H1 (cell line): ENCODE results near the gene PLA2G4D. TPM values are rescaled to one million over a fixed set of nuclear protein-coding genes. Genes with fewer than 3 reads are reported as not detected.

Experiments used
- CTCF ChIA-PET: fragments of 300-600 bp; sonication (Branson Sonifier 250); formaldehyde crosslinking; loops from one replicate; lab custom pipeline; 2021; ENCODE audit not compliant: partially characterized antibody; lab: Charles Lee
- POLR2A ChIA-PET: fragments of 300-600 bp; sonication (Branson Sonifier 250); formaldehyde crosslinking; loops from one replicate; lab custom pipeline; 2021; ENCODE audit warnings: inconsistent platforms; ENCODE audit not compliant: partially characterized antibody; lab: Charles Lee
- DNase-seq, 2 experiments: peaks; one replicate each; pipeline versions ENCODE4 v3.0.0 to v3.0.0-alpha.2; 2010 to 2022; ENCODE audit warnings: low spot score in 2 of 2, low read depth in 1 of 2, mixed read lengths in 1 of 2
- FAIRE-seq: peaks from 2 replicates; lab custom pipeline; 2011; peaks lifted over from hg19 to GRCh38; lab: Jason Lieb, UNC
- H2AFZ ChIP-seq: 2 replicates; pipeline ENCODE4 v1.8.1; 2012; ENCODE audit warnings: low read length, inconsistent platforms
- H2AK5ac ChIP-seq: 2 replicates; pipeline ENCODE4 v1.6.1; 2013; ENCODE audit warnings: low read depth, low read length
- H2BK120ac ChIP-seq: replicated peaks from 2 replicates; pipeline ENCODE3; 2013; ENCODE audit warnings: low read depth, low read length, inconsistent platforms
- H2BK12ac ChIP-seq: 2 replicates; pipeline ENCODE4 v1.6.1; 2013; ENCODE audit warnings: low read depth, low read length
- H2BK15ac ChIP-seq: 2 replicates; pipeline ENCODE4 v1.6.1; 2013; ENCODE audit warnings: low read length
- H2BK20ac ChIP-seq: 2 replicates; pipeline ENCODE4 v1.6.1; 2013; ENCODE audit warnings: low read length
- H2BK5ac ChIP-seq: 2 replicates; pipeline ENCODE4 v1.6.1; 2013; ENCODE audit warnings: low read depth, low read length
- H3K14ac ChIP-seq: 2 replicates; pipeline ENCODE4 v1.6.1; 2013; ENCODE audit warnings: inconsistent platforms; ENCODE audit not compliant: insufficient read length
- H3K18ac ChIP-seq: 2 replicates; pipeline ENCODE4 v1.6.1; 2013; ENCODE audit warnings: low read length; ENCODE audit errors: extremely low read depth
- H3K23ac ChIP-seq: 2 replicates; pipeline ENCODE4 v1.6.1; 2013; ENCODE audit warnings: inconsistent platforms; ENCODE audit not compliant: insufficient read length
- H3K23me2 ChIP-seq: 2 replicates; pipeline ENCODE4 v1.6.1; 2013; ENCODE audit warnings: low read depth, low read length
- H3K27ac ChIP-seq: 2 replicates; pipeline ENCODE4 v1.6.1; 2011; ENCODE audit warnings: low read depth, low read length, inconsistent platforms
- H3K27me3 ChIP-seq, 4 experiments: replicated peaks in 1 of 4; 1 replicate in 1 of 4; 2 replicates in 3 of 4; pipeline versions ENCODE4 v1.6.1 to v1.8.1; 2011 to 2013; ENCODE audit warnings: low read length in 3 of 4, mild to moderate bottlenecking in 3 of 4, inconsistent platforms in 2 of 4, mixed read lengths in 2 of 4, moderate library complexity in 1 of 4; ENCODE audit not compliant: control insufficient read depth in 3 of 4, insufficient read depth in 3 of 4; ENCODE audit errors: extremely low read depth in 1 of 4
- H3K36me3 ChIP-seq, 4 experiments: 2 replicates each; pipeline versions ENCODE4 v1.6.1 to v1.8.1; 2011 to 2013; ENCODE audit warnings: mild to moderate bottlenecking in 4 of 4, low read length in 3 of 4, moderate library complexity in 2 of 4, control low read depth in 1 of 4, inconsistent platforms in 1 of 4; ENCODE audit not compliant: insufficient read depth in 4 of 4, control insufficient read depth in 2 of 4
- H3K4ac ChIP-seq: replicated peaks from 2 replicates; pipeline ENCODE3; 2013; ENCODE audit warnings: low read length, low read depth, mixed read lengths, inconsistent platforms; ENCODE audit not compliant: insufficient read length
- H3K4me1 ChIP-seq, 4 experiments: replicated peaks in 1 of 4; 1 replicate in 1 of 4; 2 replicates in 3 of 4; pipeline versions ENCODE4 v1.6.1 to v1.8.1; 2011 to 2013; ENCODE audit warnings: low read length in 3 of 4, inconsistent platforms in 2 of 4, mixed read lengths in 1 of 4; ENCODE audit not compliant: insufficient read depth in 4 of 4, control insufficient read depth in 3 of 4
- H3K4me2 ChIP-seq, 2 experiments: 2 replicates each; pipeline versions ENCODE4 v1.6.1 to v1.8.1; 2011 to 2013; ENCODE audit warnings: low read depth in 2 of 2, low read length in 2 of 2, control low read depth in 1 of 2, inconsistent platforms in 1 of 2, mild to moderate bottlenecking in 1 of 2; ENCODE audit not compliant: insufficient read depth in 1 of 2
- H3K4me3 ChIP-seq, 4 experiments: fragments of 200-600, 300-600 bp in 1 of 4; sonication (generic), shearing (Covaris generic), sonication (Bioruptor Twin) in 1 of 4; 2 replicates each; pipeline versions ENCODE4 v1.5.1 to v1.8.1; 2011 to 2016; ENCODE audit warnings: low read length in 4 of 4, low read depth in 3 of 4, control low read depth in 2 of 4, inconsistent platforms in 2 of 4, mild to moderate bottlenecking in 2 of 4, mixed read lengths in 1 of 4, moderate library complexity in 1 of 4; ENCODE audit not compliant: insufficient read depth in 2 of 4; ENCODE audit errors: extremely low read depth in 1 of 4
- H3K56ac ChIP-seq: replicated peaks from 2 replicates; pipeline ENCODE3; 2013; ENCODE audit warnings: low read depth, mild to moderate bottlenecking, mixed read lengths, low read length, inconsistent platforms; ENCODE audit not compliant: insufficient read length
- H3K79me1 ChIP-seq: 2 replicates; pipeline ENCODE4 v1.6.1; 2013; ENCODE audit warnings: low read depth, low read length, control low read depth
- H3K79me2 ChIP-seq, 2 experiments: 2 replicates each; pipeline versions ENCODE4 v1.6.1 to v1.8.1; 2012 to 2013; ENCODE audit warnings: low read length in 2 of 2, mild to moderate bottlenecking in 2 of 2, inconsistent platforms in 1 of 2; ENCODE audit not compliant: insufficient read depth in 2 of 2, control insufficient read depth in 1 of 2
- H3K9ac ChIP-seq, 4 experiments: replicated peaks in 1 of 4; 1 replicate in 1 of 4; 2 replicates in 3 of 4; pipeline versions ENCODE4 v1.6.1 to v1.8.1; 2011 to 2013; ENCODE audit warnings: low read depth in 3 of 4, low read length in 3 of 4, control low read depth in 2 of 4, mild to moderate bottlenecking in 2 of 4, moderate library complexity in 2 of 4, inconsistent platforms in 1 of 4; ENCODE audit errors: extremely low read depth in 1 of 4
- H3K9me3 ChIP-seq, 2 experiments: 2 replicates each; pipeline versions ENCODE4 v1.6.1 to v1.8.1; 2012 to 2013; ENCODE audit warnings: mild to moderate bottlenecking in 2 of 2, moderate library complexity in 2 of 2, control low read depth in 1 of 2, inconsistent platforms in 1 of 2, low read depth in 1 of 2, low read length in 1 of 2, mixed read lengths in 1 of 2; ENCODE audit not compliant: insufficient read depth in 2 of 2
- H4K20me1 ChIP-seq, 2 experiments: replicated peaks in 1 of 2; 2 replicates each; pipeline versions ENCODE3 to v1.8.1; 2011 to 2013; ENCODE audit warnings: inconsistent platforms in 2 of 2, low read length in 2 of 2, mild to moderate bottlenecking in 1 of 2; ENCODE audit not compliant: insufficient read depth in 2 of 2, control insufficient read depth in 1 of 2
- H4K5ac ChIP-seq: 2 replicates; pipeline ENCODE4 v1.6.1; 2013; ENCODE audit warnings: low read length, low read depth, mixed read lengths, inconsistent platforms; ENCODE audit not compliant: insufficient read length
- H4K8ac ChIP-seq: 2 replicates; pipeline ENCODE4 v1.8.0; 2013; ENCODE audit warnings: mild to moderate bottlenecking, moderate library complexity, low read length, inconsistent platforms; ENCODE audit not compliant: insufficient read depth; ENCODE audit errors: extremely low read depth
- H4K91ac ChIP-seq: replicated peaks from 2 replicates; pipeline ENCODE3; 2013; ENCODE audit warnings: low read length, mixed read lengths, inconsistent platforms; ENCODE audit not compliant: insufficient read length
- WGBS, 2 experiments: shearing (Covaris generic) in 1 of 2; methylation state at CpG; one replicate each; pipeline versions ENCODE4 v1.1.6 to v1.1.7; 2013 to 2015; ENCODE audit warnings: low lambda C conversion rate in 2 of 2, mixed read lengths in 2 of 2, inconsistent platforms in 1 of 2, low coverage in 1 of 2, missing lambda C conversion rate in 1 of 2; ENCODE audit not compliant: insufficient replicate concordance in 2 of 2, insufficient coverage in 1 of 2, insufficient read length in 1 of 2; ENCODE audit errors: extremely low coverage in 1 of 2, missing lambda C conversion rate in 1 of 2; 5-methylcytosine and 5-hydroxymethylcytosine counted together
- polyA plus RNA-seq, 7 experiments: library from polyadenylated mRNA; depleted of rRNA in 3 of 7; stranded (reverse) in 5 of 7; unstranded in 2 of 7; fragments of >200 nt in 5 of 7; fragments of 200-250 nt in 2 of 7; gene quantifications; 1 replicate in 5 of 7; 2 replicates in 1 of 7; 4 replicates in 1 of 7; pipeline versions ENCODE4 v1.2.1 to v1.2.3, GENCODE V29; 2011 to 2013; ENCODE audit warnings: missing spikeins in 2 of 7, mixed read lengths in 2 of 7
- total RNA-seq: library from RNA; stranded (reverse); fragmentation: NEBNext Ultra II Directional; extraction: Animal tissue kit (Norgen Biotek cat#: 25700); gene quantifications from 2 replicates; pipeline ENCODE4 v1.2.1, GENCODE V29; 2021

PLA2G4D gene
- total and polyA plus RNA-seq, 2 of the 8 experiments (the other 6 are each of a cell fraction or from before 2014, with no cell fraction given), result 0.07 to 0.18 TPM

- H2BK20ac ChIP-seq, result no peak overlapping the region
- H2BK15ac ChIP-seq, result no peak overlapping the region
- H2AFZ ChIP-seq, result no peak overlapping the region
- H3K9me3 ChIP-seq, result no peaks in the 10 kb centered on the region
- no peaks in the 10 kb centered on the region for H3K27me3 ChIP-seq
- no peak overlapping the region for H3K4ac ChIP-seq
- POLR2A ChIA-PET, result interaction anchor here (1.1 to 2.3 kb wide), 3 partner anchors 9 to 54 kb away, joined by 3 to 6 read pairs (median 5); no protein-coding TSS in a partner anchor
- no peak overlapping the region for H2BK12ac ChIP-seq
- no peak overlapping the region for H3K56ac ChIP-seq
- no peak overlapping the region for H4K5ac ChIP-seq
- WGBS, 2 experiments, result 85% methylated on average over 1 of the region's 1 CpG; no CpG with 5 or more reads in 1 of the 2 experiments
- DNase-seq (no peak), FAIRE-seq (no peak)
- H3K9ac ChIP-seq, result no peak overlapping the region
- no peak overlapping the region for H3K27ac ChIP-seq
- no peaks in the 10 kb centered on the region for H3K36me3 ChIP-seq
- no peak overlapping the region for H2BK120ac ChIP-seq
- CTCF ChIA-PET, result interaction anchor here (1.1 to 14.0 kb wide), 8 partner anchors 12 to 412 kb away, joined by 3 to 425 read pairs (median 16); partner anchors contain the start of gene ZNF106
- H2AK5ac ChIP-seq, result no peak overlapping the region
- no peak overlapping the region for H3K4me3 ChIP-seq
- no peaks in the 10 kb centered on the region for H3K79me2 ChIP-seq
- H4K91ac ChIP-seq, result no peak overlapping the region
- no peaks in the 10 kb centered on the region for H3K79me1 ChIP-seq
- H3K4me1 ChIP-seq, result peaks cover 3 to 13% (median 11%) of the 10 kb centered on the region in 4 experiments
- H3K23ac ChIP-seq, result no peak overlapping the region
- no peak overlapping the region for H3K4me2 ChIP-seq
- no peaks in the 10 kb centered on the region; the same call in 1 of the 2 replicates for H3K23me2 ChIP-seq
- no peak overlapping the region for H3K14ac ChIP-seq
- no peaks in the 10 kb centered on the region for H4K20me1 ChIP-seq
- H3K18ac ChIP-seq, result no peak overlapping the region
- no peak overlapping the region for H4K8ac ChIP-seq
- H2BK5ac ChIP-seq, result no peak overlapping the region
Observed at GRCh38 chr15:42078903-42079302, 15.5 kb downstream of the PLA2G4D start.
